GM20431 (cell line): ENCODE results near the gene NUP58.
"Not testable (repeated sequence)": the region's sequence is repeated elsewhere in the genome, so short reads cannot be mapped to it uniquely, and the experiment has no call there.

ENCODE experiments used
- in situ Hi-C: fragments of 300-500 bp; cut with MseI, MboI; formaldehyde crosslinking; loops from one replicate; pipeline ENCODE4 v1.15.0; 2020; ENCODE audit warnings: low sequenced_read_pairs; ENCODE audit not compliant: unreplicated experiment

The NUP58 gene

DNA sequence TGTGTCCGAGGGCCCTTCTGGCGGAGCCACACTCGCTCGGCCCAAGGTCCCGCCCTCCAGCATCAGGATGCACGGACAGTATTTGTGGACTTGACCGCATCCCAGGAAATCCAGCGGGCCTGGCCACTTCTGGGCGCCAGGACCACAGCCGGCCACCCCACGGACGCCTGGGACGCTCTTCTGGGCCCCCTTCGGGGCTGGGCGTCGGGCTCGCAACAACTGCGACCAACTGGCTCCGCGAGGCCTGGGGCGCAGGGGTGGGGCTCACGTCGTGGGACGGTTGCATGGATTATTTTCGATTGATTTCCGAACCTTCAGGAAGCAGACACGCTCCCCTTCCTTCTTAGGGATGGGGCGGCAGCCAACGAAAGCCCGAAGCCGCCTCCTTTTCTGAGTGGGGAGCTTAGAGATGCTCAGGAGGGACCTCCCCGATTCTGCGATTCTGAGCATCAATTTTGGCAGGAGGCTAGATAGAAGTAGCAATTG is 521 bp upstream of the NUP58 start:
- in situ Hi-C loops: no loop called here

DNA sequence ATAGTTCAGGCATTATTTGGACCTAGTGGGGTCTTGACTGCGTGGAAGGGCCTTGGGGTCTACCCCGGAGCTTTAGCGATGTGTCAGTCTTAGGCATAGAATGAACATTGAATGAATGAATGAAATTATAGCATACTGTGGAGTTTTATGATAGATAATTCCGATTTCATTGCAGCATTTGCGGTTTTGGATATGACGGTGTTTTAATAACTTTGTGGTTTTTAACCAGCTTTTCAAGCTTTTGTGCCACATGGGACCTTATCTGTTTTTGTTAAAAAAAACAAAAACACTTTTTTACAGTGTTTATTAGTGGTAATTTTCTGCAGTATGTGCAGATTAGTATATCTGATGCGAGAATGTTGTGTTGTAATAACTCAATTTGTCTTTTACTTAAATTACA is 696 bp downstream of the NUP58 start:
- in situ Hi-C loops: no loop called here

DNA sequence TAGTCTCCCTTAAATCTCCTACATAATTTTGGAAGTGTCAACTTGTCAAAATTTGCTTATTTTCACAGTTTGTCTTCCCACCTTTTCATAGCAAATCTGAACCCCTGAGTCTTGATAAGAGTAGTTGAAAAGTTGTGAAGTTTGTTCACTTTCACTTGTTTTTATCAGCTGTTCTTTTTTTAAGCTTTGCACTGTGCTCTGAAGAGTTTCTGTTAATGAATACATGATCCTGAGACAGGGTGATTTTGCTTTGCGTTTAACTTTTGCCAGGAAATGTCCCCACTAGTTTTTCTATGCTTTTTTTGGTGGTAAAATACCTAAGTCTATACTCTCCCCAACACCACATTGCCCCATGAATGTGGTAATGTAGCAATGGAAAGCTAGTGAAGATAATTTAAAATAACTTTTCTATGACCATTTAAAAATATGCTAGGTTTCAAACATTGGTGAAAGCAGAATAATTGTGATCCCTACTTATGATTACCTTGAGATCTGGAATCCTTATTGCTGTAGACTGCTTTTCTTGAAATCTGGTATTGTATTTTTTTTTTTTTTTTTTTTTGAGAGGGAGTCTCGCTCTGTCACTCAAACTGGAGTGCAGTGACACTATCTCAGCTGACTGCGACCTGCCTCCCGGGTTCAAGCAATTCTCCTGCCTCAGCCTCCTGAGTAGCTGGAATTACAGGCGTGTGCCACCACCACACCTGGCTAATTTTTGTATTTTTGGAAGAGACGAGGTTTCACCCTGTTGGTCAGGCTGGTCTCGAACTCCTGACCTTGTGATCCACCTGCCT is 5.4 kb downstream of the NUP58 start:
- in situ Hi-C loops: no loop called here

DNA sequence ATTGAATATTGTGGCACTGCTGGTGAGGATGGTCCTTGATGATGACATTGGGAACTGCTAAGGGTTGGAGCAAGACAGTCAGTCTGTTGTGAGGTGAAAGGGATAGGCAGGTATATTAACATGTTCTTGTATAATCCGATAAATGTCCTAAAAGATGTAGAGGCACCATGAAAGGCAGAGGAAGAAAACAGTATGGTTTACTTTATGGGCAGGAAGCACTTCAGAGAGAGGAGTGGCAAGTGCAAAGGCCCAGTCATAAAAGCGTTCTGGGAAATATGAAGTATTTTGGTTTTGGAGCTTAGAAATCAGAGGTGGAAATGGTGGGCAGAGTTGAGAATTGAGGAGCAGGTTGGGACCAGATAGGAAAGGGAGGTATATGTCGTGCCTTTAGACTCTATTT is 9.5 kb downstream of the NUP58 start:
- in situ Hi-C loops: no loop called here

DNA sequence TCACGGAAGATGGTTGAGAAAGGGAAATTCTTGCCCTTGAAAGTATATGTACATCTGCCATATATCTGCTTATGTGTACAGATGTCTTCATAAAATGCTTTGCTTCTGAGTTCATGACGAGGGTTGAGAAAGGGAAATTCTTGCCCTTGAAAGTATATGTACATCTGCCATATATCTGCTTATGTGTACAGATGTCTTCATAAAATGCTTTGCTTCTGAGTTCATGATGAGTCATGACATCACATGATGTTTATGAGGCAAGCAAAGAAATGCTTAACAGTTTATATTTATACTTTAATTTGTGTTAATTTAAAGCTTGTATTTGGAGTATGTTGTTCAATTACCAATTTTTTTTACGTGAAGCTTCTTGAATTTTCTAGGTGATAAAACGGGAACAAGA is 17.5 kb downstream of the NUP58 start:
- in situ Hi-C loops: not testable (repeated sequence)

DNA sequence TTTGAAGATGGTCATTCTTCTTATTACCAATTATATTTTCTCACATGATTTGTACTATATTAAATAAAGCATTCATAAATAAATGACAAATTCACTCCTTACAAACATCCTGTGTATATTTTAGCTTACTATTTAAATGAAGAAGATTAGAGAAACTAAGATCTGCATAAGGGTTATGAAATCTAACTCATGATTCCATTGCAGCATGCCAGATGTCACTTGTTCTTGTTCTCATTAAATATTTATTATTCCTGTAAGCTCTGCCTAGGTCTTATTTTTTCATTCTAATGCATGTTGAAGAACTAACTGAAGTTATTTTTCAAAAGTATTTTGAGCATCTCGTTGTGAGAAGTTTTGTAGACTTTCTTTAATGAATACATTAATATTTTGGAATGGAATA is 18.3 kb downstream of the NUP58 start:
- in situ Hi-C loops: no loop called here

DNA sequence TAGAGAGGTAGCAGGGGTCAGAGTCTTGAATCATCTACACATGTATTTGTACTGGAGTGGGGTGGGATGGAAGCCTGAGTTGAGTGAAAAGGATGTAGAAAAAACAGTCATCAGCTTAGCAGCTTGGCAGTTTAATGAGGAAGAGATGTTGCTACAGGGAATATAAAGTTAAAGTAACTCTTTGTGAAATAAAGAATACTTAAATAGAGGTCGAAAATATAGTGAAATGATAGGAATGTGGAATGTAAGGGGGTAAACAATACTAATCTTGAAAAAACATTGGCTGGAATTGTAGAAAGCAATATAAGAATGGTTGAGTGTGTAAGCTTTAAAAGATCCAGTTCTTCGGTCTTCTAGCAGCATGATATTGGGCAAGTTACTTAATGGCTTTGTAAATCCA is 22.7 kb downstream of the NUP58 start:
- in situ Hi-C loops: no loop called here

DNA sequence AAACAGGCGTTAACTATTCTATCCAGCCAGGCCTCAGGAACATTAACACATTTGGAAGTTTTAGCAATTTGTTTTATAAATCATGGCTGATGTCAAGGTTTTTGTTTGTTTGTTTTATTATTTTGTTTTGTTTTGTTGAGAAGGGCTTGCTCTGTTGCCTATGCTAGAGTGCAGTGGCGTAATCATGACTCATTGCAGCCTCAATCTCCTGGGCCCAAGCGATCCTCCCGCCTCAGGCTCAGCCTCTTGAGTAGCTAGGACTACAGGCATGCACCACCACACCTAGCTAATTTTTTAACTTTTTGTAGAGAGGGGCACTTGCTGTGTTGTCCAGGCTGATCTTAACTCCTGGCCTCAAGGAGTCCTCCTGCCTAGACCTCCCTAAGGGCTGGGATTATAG is 28.3 kb downstream of the NUP58 start:
- in situ Hi-C loops: no loop called here

DNA sequence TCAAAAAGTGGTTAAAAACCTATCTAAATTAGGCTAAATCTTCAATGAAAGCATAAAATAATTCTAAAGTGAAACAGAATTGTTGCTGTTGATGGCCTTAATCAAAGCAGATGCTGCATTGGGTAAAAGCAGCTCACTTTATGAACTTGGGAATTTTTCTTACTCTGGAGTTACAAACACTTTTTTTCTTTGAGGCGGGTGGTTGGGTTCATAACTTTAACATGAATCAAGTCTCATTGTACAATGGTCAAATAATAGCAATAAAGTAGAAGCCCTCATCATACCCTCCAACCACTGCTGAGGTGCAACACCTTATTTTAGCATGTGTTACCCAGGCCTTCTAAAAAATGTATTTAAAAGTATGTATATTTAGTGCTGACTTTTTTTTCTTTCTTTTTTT is 29.1 kb downstream of the NUP58 start:
- in situ Hi-C loops: no loop called here

DNA sequence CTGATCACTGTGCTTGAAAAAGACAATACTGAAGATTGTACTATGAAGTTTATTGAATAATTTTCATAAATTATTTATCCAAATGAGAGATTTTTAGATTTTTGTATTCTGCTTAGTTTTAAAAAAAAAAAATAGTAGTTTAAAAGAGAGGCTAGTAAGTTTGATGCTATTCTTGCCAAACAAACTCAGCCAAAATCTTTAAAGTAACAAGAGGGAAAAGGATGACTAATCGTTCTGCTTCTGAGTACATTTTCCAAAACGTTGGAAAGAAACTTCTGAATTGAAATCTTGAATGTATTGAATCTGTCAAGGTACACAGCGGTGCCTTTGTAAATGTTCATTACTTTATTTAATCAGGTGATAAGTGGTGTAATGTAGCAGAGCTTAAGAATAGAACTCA is 34.4 kb downstream of the NUP58 start:
- in situ Hi-C loops: no loop called here

DNA sequence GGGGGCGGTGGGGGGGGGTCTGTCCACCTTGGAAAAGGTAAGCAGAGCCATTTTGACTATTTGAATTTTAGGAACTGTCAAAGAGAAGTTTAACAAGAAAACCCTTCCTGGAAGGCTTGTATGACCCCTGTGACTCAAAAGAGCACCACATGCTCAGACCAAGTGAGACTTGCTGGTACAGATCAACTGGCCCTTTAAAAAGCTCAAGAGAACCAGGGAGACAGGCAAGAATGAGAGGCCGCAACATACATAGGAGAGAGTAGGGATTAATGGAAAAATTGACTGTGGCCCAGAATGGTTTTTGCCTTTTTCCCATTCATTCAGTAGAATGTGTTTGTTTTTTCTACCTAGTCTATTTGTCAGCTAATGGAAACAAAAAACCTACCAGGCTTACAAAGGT is 44.2 kb downstream of the NUP58 start:
- in situ Hi-C loops: no loop called here

DNA sequence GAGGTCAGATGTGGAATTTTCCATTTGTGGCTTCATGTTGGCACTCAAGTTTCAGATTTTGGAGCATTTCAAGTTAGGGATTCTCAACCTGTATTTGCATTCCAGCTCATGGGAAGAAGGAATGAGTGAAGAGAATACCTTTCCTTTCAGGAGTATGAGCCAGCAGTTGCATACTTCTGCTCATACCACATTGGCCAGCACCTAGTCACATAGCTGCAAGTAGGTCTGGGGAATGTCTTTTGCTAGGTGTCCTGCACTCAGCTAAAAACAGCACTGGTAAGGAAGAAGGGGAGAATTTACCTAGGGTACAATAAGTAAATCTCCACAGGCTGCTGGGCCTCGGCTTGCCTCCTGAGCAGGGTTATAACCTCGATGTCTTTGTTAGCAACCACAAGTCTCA is 45.7 kb downstream of the NUP58 start:
- in situ Hi-C loops: no loop called here

DNA sequence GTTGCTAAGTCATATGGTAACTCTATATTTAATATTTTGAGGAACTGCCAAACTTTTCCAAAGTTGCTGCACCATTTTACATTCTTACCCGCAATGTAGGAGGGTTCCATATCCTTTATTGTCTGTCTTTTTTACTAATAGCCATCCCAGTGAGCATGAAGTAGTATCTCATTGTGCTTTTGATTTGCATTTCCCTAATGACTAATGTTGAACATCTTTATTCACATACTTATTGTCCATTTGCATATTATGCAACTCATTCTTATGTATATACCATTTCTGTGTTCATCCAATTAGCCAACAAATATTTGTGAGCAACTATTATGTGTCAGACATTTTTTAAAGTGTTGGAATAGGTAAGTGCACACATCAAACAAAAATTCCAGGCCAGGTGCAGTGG is 50.0 kb downstream of the NUP58 start:
- in situ Hi-C loops: no loop called here

DNA sequence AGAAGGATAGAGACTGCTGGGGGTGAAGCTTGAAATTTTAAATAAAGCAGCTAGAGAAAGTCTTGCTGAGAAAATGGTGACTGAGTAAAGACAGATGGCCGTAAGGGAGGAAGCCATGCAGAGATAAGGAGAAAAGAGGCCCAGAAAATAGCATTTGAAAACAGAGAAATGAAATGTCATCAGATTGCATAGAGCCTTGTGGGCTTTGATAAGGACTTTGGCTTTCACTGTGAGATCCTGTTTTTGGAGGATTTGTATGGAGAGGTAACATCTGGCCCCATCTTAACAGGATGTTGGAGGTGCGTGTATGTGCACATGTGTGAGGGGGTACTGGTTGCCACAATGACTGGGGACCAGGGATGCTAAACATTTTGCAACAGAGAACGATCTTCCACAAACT is 50.8 kb downstream of the NUP58 start:
- in situ Hi-C loops: no loop called here

DNA sequence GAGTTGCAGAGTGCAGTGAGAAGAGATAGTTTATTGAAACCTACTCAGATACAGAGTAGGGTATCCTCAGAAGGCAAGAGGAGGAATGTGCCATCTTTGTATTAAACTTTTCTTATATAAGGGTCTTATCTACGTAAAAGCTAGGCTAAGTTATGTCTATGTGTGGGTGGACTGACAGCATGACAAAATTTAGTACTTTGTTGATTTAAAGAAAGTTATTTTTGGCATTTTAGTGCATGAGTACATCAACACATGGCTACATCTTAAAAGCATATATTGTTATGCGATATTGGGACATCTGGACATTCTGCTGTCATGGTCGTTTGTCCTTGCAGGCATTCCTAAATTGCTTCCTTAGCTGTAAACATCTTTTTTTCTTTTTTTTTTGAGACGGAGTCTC is 51.4 kb downstream of the NUP58 start:
- in situ Hi-C loops: no loop called here

DNA sequence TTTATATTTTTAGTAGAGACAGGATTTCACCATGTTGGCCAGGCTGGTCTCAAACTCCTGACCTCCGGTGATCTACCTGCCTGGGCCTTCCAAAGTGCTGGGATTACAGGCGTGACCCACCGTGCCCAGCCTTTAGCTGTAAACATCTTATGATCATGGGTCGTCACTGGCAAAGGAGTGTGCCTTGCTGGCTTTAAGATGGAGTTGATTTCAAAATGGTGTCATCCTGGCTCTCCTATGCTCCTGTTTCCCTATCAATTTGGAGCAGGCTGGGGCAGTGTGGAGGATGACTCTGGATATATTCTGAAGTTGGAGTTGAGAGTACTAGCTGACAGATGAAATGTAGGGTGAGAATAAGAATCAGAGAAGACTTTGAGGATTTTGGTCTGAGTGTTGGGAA is 51.9 kb downstream of the NUP58 start:
- in situ Hi-C loops: no loop called here

DNA sequence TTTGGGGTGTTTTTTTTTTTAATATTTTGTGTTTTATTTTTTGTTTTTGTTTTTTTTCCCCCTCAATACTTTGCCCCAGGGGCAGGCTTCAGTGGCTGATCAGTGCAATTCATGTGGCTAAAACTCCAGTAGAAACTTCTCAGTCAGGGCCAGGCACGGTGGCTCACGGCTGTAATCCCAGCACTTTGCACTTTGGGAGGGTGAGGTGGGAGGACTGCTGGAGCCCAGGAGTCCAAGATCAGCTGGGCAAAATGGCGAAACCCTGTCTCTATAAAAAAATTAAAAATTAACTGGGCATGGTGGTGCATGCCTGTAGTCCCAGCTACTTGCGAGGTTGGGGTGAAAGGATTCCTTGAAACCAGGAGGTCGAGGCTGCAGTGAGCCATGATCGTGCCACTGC is 53.0 kb downstream of the NUP58 start:
- in situ Hi-C loops: no loop called here

DNA sequence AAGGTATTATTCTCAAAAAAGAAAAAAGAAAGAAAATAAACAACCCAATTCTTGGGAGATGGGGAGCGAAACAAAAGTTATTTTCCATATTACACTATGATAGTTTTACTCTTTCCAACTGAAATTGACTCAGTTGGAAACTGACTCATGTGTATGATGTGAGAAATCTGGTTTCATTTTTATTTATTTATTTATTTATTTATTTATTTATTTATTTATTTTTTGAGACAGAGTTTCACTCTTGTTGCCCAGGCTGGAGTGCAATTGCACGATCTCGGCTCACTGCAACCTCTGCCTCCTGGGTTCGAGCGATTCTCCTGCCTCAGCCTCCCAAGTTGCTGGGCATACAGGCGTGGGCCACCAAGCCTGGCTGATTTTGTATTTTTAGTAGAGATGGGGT is 59.0 kb downstream of the NUP58 start:
- in situ Hi-C loops: not testable (repeated sequence)

DNA sequence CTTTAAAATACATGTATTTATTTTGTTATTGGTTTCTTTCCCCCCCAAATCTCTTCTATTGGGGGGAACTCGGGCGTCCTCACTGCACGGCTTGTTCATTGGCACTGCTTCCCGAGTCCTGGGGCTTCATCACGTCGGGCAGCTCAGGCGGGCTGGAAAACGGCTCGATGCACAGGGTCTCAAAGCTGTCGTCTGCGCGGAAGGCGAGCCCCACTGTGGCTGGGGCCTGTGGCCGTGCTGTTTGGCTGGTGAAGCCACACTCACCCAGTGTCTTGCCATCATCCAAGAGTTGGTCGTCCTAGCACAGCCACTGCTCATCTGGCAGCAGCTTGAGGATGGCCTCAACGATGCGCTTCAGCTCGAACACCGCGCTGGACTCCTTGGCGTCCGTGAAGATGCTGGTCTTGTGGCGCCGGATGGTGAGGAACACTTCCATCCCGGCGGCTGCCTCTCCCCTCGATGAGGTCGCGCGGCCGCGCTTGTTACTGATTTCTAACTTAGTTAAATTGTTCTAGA is 64.4 kb downstream of the NUP58 start:
- in situ Hi-C loops: no loop called here

DNA sequence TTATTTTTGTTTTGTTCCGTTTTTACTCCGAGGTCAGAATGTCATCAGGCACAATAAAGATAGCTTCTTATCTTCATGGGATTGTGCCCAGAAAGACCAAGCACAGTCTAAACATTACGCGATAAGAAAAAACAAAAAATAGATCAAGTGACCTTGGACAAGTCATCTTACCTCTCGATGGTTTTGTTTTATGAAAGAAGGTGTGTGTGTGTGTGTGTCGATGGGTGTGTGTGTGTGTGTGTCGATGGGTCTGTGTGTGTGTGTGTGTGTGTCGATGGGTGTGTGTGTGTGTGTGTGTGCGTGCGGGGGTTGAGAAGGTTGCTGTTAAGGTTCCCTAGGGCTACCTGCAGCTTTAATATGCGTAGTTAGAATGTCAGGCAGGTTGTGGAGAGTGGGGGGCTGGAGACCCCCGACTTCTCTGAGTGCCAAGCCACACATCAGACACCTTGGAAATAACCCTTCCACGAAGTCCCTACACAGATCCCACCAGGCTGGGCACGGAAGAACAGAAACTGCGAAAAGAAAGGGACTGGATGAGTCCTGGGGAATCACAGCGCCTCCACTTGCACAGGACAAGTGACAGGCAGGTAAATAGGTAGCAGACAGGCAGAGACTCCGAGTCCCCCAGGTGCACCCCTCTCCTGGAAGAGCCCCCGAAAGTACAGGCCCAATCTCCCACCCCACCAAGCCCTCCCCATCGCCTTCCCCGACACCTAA is 69.9 kb downstream of the NUP58 start:
- in situ Hi-C loops: no loop called here

DNA sequence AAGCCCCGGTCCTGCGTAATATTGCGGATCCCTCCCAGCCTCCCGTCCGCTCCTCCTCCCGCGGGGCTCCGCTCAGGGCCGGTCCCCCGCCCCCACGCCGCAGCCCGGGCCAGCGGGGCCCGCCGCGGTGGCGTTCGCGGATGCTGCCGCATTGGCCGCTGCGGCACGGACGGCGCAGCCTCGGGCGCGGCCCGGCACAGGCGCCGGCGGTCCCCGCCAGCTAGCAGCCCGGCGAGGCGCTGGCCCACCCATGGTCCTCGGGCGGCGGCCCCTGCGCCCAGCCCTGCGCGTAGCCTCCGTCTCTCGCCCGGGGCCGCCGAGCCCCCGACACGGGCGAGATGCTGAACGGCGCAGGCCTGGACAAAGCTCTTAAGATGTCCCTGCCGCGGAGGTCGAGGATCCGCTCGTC is 70.5 kb downstream of the NUP58 start, which contains the start of gene ATP8A2:
Gene ATP8A2, plus strand, starts transcription at position 100 of the 409 bp plus-strand sequence. Its CDS starts 239 bp downstream, at position 339.
- in situ Hi-C loops: no loop called here
